Testis (tissue), 2 donors: ENCODE data around the gene IFT52.

Source experiments
- CTCF ChIP-seq, 3 experiments: fragments of 450-650 bp in 2 of 3; fragments of 200-600 bp in 1 of 3; sonication (generic) in 1 of 3; IDR thresholded peaks; one replicate each; pipeline ENCODE4 v1.5.1; 2016 to 2019; ENCODE audit warnings: antibody characterized with exemption in 3 of 3, mild to moderate bottlenecking in 2 of 3, moderate library complexity in 1 of 3
- POLR2A ChIP-seq: fragments of 450-650 bp; IDR thresholded peaks from one replicate; pipeline ENCODE4 v1.6.1; 2017; ENCODE audit warnings: antibody characterized with exemption, mild to moderate bottlenecking, moderate library complexity

GRCh38 chr20:43658723-43659419 lies 68.1 kb downstream of the IFT52 start:
- no peak for TF ChIP-seq CTCF (IDR thresholded peaks at IDR 0.05)
- TF ChIP-seq POLR2A: no peak
